Mesenchymal stem cell (in vitro differentiated cells and primary cell): ENCODE results near the gene OPCML.

Experiments
- DNase-seq: peaks from one replicate; pipeline ENCODE4 v3.0.0-alpha.2; 2013
- H2AFZ ChIP-seq: one replicate; pipeline ENCODE4 v1.6.1; 2013; ENCODE audit warnings: low read depth, mild to moderate bottlenecking, control low read depth, inconsistent platforms, low read length, moderate library complexity
- H2AK5ac ChIP-seq: 2 replicates; pipeline ENCODE4 v1.6.1; 2013; ENCODE audit warnings: low read length, moderate library complexity, mild to moderate bottlenecking, inconsistent platforms; ENCODE audit not compliant: severe bottlenecking
- H2BK120ac ChIP-seq: one replicate; pipeline ENCODE4 v1.6.1; 2013; ENCODE audit warnings: low read depth, mild to moderate bottlenecking, inconsistent platforms, low read length, moderate library complexity
- H2BK12ac ChIP-seq, 2 experiments: one replicate each; pipeline ENCODE4 v1.6.1; 2013; ENCODE audit warnings: inconsistent platforms in 2 of 2, low read length in 2 of 2, mild to moderate bottlenecking in 2 of 2, moderate library complexity in 2 of 2, control low read depth in 1 of 2
- H2BK15ac ChIP-seq: one replicate; pipeline ENCODE4 v1.6.1; 2013; ENCODE audit warnings: mild to moderate bottlenecking, low read depth, inconsistent platforms; ENCODE audit not compliant: poor library complexity, severe bottlenecking
- H2BK5ac ChIP-seq: 2 replicates; pipeline ENCODE4 v1.6.1; 2013; ENCODE audit warnings: low read depth, mild to moderate bottlenecking, low read length, control low read depth, inconsistent platforms; ENCODE audit not compliant: poor library complexity, severe bottlenecking
- H3K14ac ChIP-seq, 2 experiments: one replicate each; pipeline ENCODE4 v1.6.1; 2013; ENCODE audit warnings: inconsistent platforms in 2 of 2, low read length in 2 of 2, control low read depth in 1 of 2, mild to moderate bottlenecking in 1 of 2, moderate library complexity in 1 of 2
- H3K18ac ChIP-seq, 2 experiments: one replicate each; pipeline ENCODE4 v1.6.1; 2013; ENCODE audit warnings: inconsistent platforms in 2 of 2, low read length in 2 of 2, control low read depth in 1 of 2, low read depth in 1 of 2, mild to moderate bottlenecking in 1 of 2
- H3K23ac ChIP-seq, 2 experiments: one replicate each; pipeline ENCODE4 v1.6.1; 2013; ENCODE audit warnings: inconsistent platforms in 2 of 2, low read length in 2 of 2, mild to moderate bottlenecking in 2 of 2, moderate library complexity in 2 of 2, control low read depth in 1 of 2
- H3K27ac ChIP-seq: 2 replicates; pipeline ENCODE4 v1.5.1; 2013; ENCODE audit warnings: mild to moderate bottlenecking, moderate library complexity, low read length, control low read depth, inconsistent platforms; ENCODE audit not compliant: poor library complexity, severe bottlenecking
- H3K27me3 ChIP-seq, 2 experiments: 2 replicates each; pipeline versions ENCODE4 v1.6.1 to v1.7.0; 2013; ENCODE audit warnings: low read length in 2 of 2, mild to moderate bottlenecking in 2 of 2, moderate library complexity in 2 of 2, control low read depth in 1 of 2, inconsistent platforms in 1 of 2; ENCODE audit not compliant: control insufficient read depth in 1 of 2, insufficient read depth in 1 of 2
- H3K36me3 ChIP-seq, 2 experiments: 2 replicates each; pipeline versions ENCODE4 v1.6.1 to v1.7.0; 2013; ENCODE audit warnings: low read length in 2 of 2, control low read depth in 1 of 2, inconsistent platforms in 1 of 2, low read depth in 1 of 2, mild to moderate bottlenecking in 1 of 2; ENCODE audit not compliant: insufficient read depth in 2 of 2, control insufficient read depth in 1 of 2
- H3K4ac ChIP-seq, 2 experiments: one replicate each; pipeline ENCODE4 v1.6.1; 2013; ENCODE audit warnings: inconsistent platforms in 2 of 2, low read length in 2 of 2, mild to moderate bottlenecking in 2 of 2, moderate library complexity in 2 of 2, control low read depth in 1 of 2, low read depth in 1 of 2
- H3K4me1 ChIP-seq: 2 replicates; pipeline ENCODE4 v1.6.1; 2013; ENCODE audit warnings: low read depth, low read length, control low read depth; ENCODE audit not compliant: control insufficient read depth, insufficient read depth
- H3K4me2 ChIP-seq: 2 replicates; pipeline ENCODE4 v1.6.1; 2013; ENCODE audit warnings: low read length, mild to moderate bottlenecking, inconsistent platforms; ENCODE audit not compliant: poor library complexity, severe bottlenecking
- H3K4me3 ChIP-seq, 2 experiments: 2 replicates each; pipeline versions ENCODE4 v1.5.1 to v1.7.0; 2013; ENCODE audit warnings: low read length in 2 of 2, mild to moderate bottlenecking in 2 of 2, control low read depth in 1 of 2, low read depth in 1 of 2; ENCODE audit not compliant: insufficient read depth in 1 of 2
- H3K79me1 ChIP-seq: replicated peaks from 2 replicates; pipeline ENCODE4 v1.6.1; 2013; ENCODE audit warnings: mild to moderate bottlenecking, control low read depth, low read length, inconsistent platforms; ENCODE audit not compliant: poor library complexity, severe bottlenecking
- H3K9ac ChIP-seq: 2 replicates; pipeline ENCODE4 v1.7.0; 2013; ENCODE audit warnings: mild to moderate bottlenecking, low read length, moderate library complexity
- H3K9me3 ChIP-seq: 2 replicates; pipeline ENCODE4 v1.7.0; 2013; ENCODE audit warnings: mild to moderate bottlenecking, low read length; ENCODE audit not compliant: control insufficient read depth
- H4K8ac ChIP-seq: one replicate; pipeline ENCODE4 v1.6.1; 2013; ENCODE audit warnings: inconsistent platforms, mild to moderate bottlenecking, low read length, moderate library complexity
- H4K91ac ChIP-seq: one replicate; pipeline ENCODE4 v1.6.1; 2013; ENCODE audit warnings: mild to moderate bottlenecking, low read length, inconsistent platforms
- WGBS: methylation state at CpG from one replicate; pipeline ENCODE4 v1.1.7; 2013; ENCODE audit warnings: mixed read lengths; 5-methylcytosine and 5-hydroxymethylcytosine counted together

The OPCML gene

GRCh38 chr11:132555617-132556016 is 976.7 kb downstream of the OPCML start:
- 93% methylated on average over 3 of the region's 3 CpGs for WGBS

GRCh38 chr11:132551016-132551415 is 981.3 kb downstream of the OPCML start:
- Histone ChIP-seq H4K8ac (no peak overlapping the region), H3K14ac (no peak overlapping the region), H3K4me1 (no peaks in the 10 kb centered on the region), H3K4ac (no peak overlapping the region), H3K23ac (no peak overlapping the region), H3K36me3 (no peaks in the 10 kb centered on the region), H3K4me2 (no peak overlapping the region), H3K4me3 (no peak overlapping the region), H2AFZ (no peak overlapping the region), H2BK120ac (no peak overlapping the region), H3K27me3 (peaks cover 0 to 3% of the 10 kb centered on the region in 2 experiments), H3K9me3 (peaks cover 3% of the 10 kb centered on the region), H3K79me1 (no peaks in the 10 kb centered on the region), H2BK15ac (no peak overlapping the region), H2AK5ac (no peak overlapping the region), H3K9ac (no peak overlapping the region), H2BK5ac (no peak overlapping the region), H3K18ac (no peak overlapping the region), H3K27ac (no peak overlapping the region), H4K91ac (no peak overlapping the region), H2BK12ac (no peak overlapping the region)
- no peak for DNase-seq
- 85% methylated on average over 5 of the region's 5 CpGs for WGBS

More at GRCh38 chr11:132555617-132556016, 976.7 kb downstream of the OPCML start:
- no peak for DNase-seq
- H4K91ac ChIP-seq = no peak overlapping the region
- no peak overlapping the region for H3K4me3 ChIP-seq
- H3K9me3 ChIP-seq = peaks cover 3% of the 10 kb centered on the region
- H3K79me1 ChIP-seq = no peaks in the 10 kb centered on the region
- H2BK120ac ChIP-seq = no peak overlapping the region
- H2BK15ac ChIP-seq = no peak overlapping the region
- no peak overlapping the region for H3K9ac ChIP-seq
- H3K4me2 ChIP-seq = no peak overlapping the region
- H3K27ac ChIP-seq = no peak overlapping the region
- no peaks in the 10 kb centered on the region for H3K4me1 ChIP-seq
- no peaks in the 10 kb centered on the region for H3K36me3 ChIP-seq
- no peak overlapping the region for H3K4ac ChIP-seq
- no peak overlapping the region for H2BK12ac ChIP-seq
- no peak overlapping the region for H3K18ac ChIP-seq
- no peak overlapping the region for H2AFZ ChIP-seq
- H3K14ac ChIP-seq = no peak overlapping the region
- no peak overlapping the region for H4K8ac ChIP-seq
- peaks cover 0 to 3% of the 10 kb centered on the region in 2 experiments for H3K27me3 ChIP-seq
- H3K23ac ChIP-seq = no peak overlapping the region
- H2BK5ac ChIP-seq = no peak overlapping the region
- H2AK5ac ChIP-seq = no peak overlapping the region

GRCh38 chr11:132549561-132549960 is 982.7 kb downstream of the OPCML start:
- H2BK5ac ChIP-seq = no peak overlapping the region
- no peak overlapping the region for H3K14ac ChIP-seq
- peaks cover 0 to 3% of the 10 kb centered on the region in 2 experiments for H3K27me3 ChIP-seq
- H3K36me3 ChIP-seq = no peaks in the 10 kb centered on the region
- no peak overlapping the region for H2BK120ac ChIP-seq
- H3K18ac ChIP-seq = no peak overlapping the region
- no peaks in the 10 kb centered on the region for H3K4me1 ChIP-seq
- no peak overlapping the region for H3K4ac ChIP-seq
- 90% methylated on average over 6 of the region's 6 CpGs for WGBS
- H2BK12ac ChIP-seq = no peak overlapping the region
- H3K9ac ChIP-seq = no peak overlapping the region
- H3K9me3 ChIP-seq = no peaks in the 10 kb centered on the region
- H4K91ac ChIP-seq = no peak overlapping the region
- no peak overlapping the region for H3K4me3 ChIP-seq
- H4K8ac ChIP-seq = no peak overlapping the region
- H3K4me2 ChIP-seq = no peak overlapping the region
- no peaks in the 10 kb centered on the region for H3K79me1 ChIP-seq
- H3K23ac ChIP-seq = no peak overlapping the region
- H2AFZ ChIP-seq = no peak overlapping the region
- DNase-seq = no peak
- H3K27ac ChIP-seq = no peak overlapping the region
- H2AK5ac ChIP-seq = no peak overlapping the region
- H2BK15ac ChIP-seq = no peak overlapping the region

- H3K14ac ChIP-seq = no peak overlapping the region
- no peaks in the 10 kb centered on the region for H3K36me3 ChIP-seq
- no peak overlapping the region for H3K18ac ChIP-seq
- no peaks in the 10 kb centered on the region for H3K79me1 ChIP-seq
- no peak overlapping the region for H3K27ac ChIP-seq
- no peak overlapping the region for H4K91ac ChIP-seq
- no peak overlapping the region for H2BK12ac ChIP-seq
- no peaks in the 10 kb centered on the region for H3K9me3 ChIP-seq
- H3K4me3 ChIP-seq = no peak overlapping the region
- H2BK15ac ChIP-seq = no peak overlapping the region
- H3K27me3 ChIP-seq = no peaks in the 10 kb centered on the region
- H2BK120ac ChIP-seq = no peak overlapping the region
- no peak overlapping the region for H3K4ac ChIP-seq
- H3K4me1 ChIP-seq = no peaks in the 10 kb centered on the region
- 87% methylated on average over 7 of the region's 7 CpGs for WGBS
- H3K9ac ChIP-seq = no peak overlapping the region
- H2AK5ac ChIP-seq = no peak overlapping the region
- H2BK5ac ChIP-seq = no peak overlapping the region
- no peak overlapping the region for H4K8ac ChIP-seq
- H3K23ac ChIP-seq = no peak overlapping the region
- no peak overlapping the region for H2AFZ ChIP-seq
- H3K4me2 ChIP-seq = no peak overlapping the region
- no peak for DNase-seq
Measured at GRCh38 chr11:132549001-132549400, 983.3 kb downstream of the OPCML start.
